Neuronal stem cell (in vitro differentiated cells): ENCODE data around the gene ODC1.
A peak's percentile ranks its signal among the peaks of the same experiment; 100 is the strongest.

Experiments
- DNase-seq: peaks from one replicate; pipeline ENCODE4 v3.0.0-alpha.2; 2013; ENCODE audit warnings: low spot score
- H2AFZ ChIP-seq: one replicate; pipeline ENCODE4 v1.6.1; 2013; ENCODE audit warnings: mild to moderate bottlenecking, low read length, inconsistent platforms
- H2AK5ac ChIP-seq: 2 replicates; pipeline ENCODE4 v1.6.1; 2013; ENCODE audit warnings: low read depth, mild to moderate bottlenecking, inconsistent platforms, low read length, moderate library complexity, mixed read lengths
- H2BK120ac ChIP-seq: 2 replicates; pipeline ENCODE4 v1.6.1; 2013; ENCODE audit warnings: low read depth, mild to moderate bottlenecking, inconsistent platforms, low read length, moderate library complexity, mixed read lengths
- H2BK12ac ChIP-seq: one replicate; pipeline ENCODE4 v1.6.1; 2013; ENCODE audit warnings: low read length, inconsistent platforms
- H2BK15ac ChIP-seq: 2 replicates; pipeline ENCODE4 v1.6.1; 2013; ENCODE audit warnings: mild to moderate bottlenecking, low read length, inconsistent platforms, mixed read lengths
- H2BK5ac ChIP-seq: one replicate; pipeline ENCODE4 v1.6.1; 2013; ENCODE audit warnings: inconsistent platforms, mild to moderate bottlenecking, low read length, moderate library complexity
- H3K14ac ChIP-seq: one replicate; pipeline ENCODE4 v1.6.1; 2013; ENCODE audit warnings: low read length, inconsistent platforms
- H3K18ac ChIP-seq: 2 replicates; pipeline ENCODE4 v1.6.1; 2013; ENCODE audit warnings: low read length, inconsistent platforms
- H3K23ac ChIP-seq: 2 replicates; pipeline ENCODE4 v1.6.1; 2013; ENCODE audit warnings: low read depth, mild to moderate bottlenecking, mixed read lengths, low read length, inconsistent platforms; ENCODE audit not compliant: poor library complexity
- H3K27ac ChIP-seq: replicated peaks from 3 replicates; pipeline ENCODE4 v1.5.1; 2013; ENCODE audit warnings: low read length, inconsistent platforms
- H3K27me3 ChIP-seq, 3 experiments: 2 replicates each; pipeline ENCODE4 v1.6.1; 2013; ENCODE audit warnings: low read length in 3 of 3, mild to moderate bottlenecking in 2 of 3, inconsistent platforms in 1 of 3, low read depth in 1 of 3, mixed read lengths in 1 of 3, moderate library complexity in 1 of 3; ENCODE audit not compliant: control insufficient read depth in 3 of 3, insufficient read depth in 3 of 3
- H3K36me3 ChIP-seq, 2 donors: replicated peaks in 1 of 2; 2 replicates each; pipeline ENCODE4 v1.6.1; 2013; ENCODE audit warnings: low read length in 2 of 2; ENCODE audit not compliant: control insufficient read depth in 2 of 2, insufficient read depth in 2 of 2
- H3K4ac ChIP-seq: 2 replicates; pipeline ENCODE4 v1.6.1; 2013; ENCODE audit warnings: inconsistent platforms, mild to moderate bottlenecking, low read length, moderate library complexity
- H3K4me1 ChIP-seq, 2 donors: 1 replicate in 1 of 2; 2 replicates in 1 of 2; pipeline ENCODE4 v1.6.1; 2013; ENCODE audit warnings: low read length in 2 of 2, low read depth in 1 of 2; ENCODE audit not compliant: control insufficient read depth in 2 of 2, insufficient read depth in 1 of 2
- H3K4me2 ChIP-seq: one replicate; pipeline ENCODE4 v1.6.1; 2013; ENCODE audit warnings: mild to moderate bottlenecking, low read length, inconsistent platforms; ENCODE audit not compliant: insufficient read depth, poor library complexity, severe bottlenecking
- H3K4me3 ChIP-seq, 2 donors: 2 replicates each; pipeline ENCODE4 v1.5.1; 2013; ENCODE audit warnings: low read length in 2 of 2, mild to moderate bottlenecking in 2 of 2, inconsistent platforms in 1 of 2, moderate library complexity in 1 of 2
- H3K79me1 ChIP-seq: one replicate; pipeline ENCODE4 v1.6.1; 2013; ENCODE audit warnings: low read depth, mild to moderate bottlenecking, inconsistent platforms, low read length, moderate library complexity
- H3K9ac ChIP-seq: one replicate; pipeline ENCODE4 v1.6.1; 2013; ENCODE audit warnings: mild to moderate bottlenecking, low read depth, low read length, inconsistent platforms; ENCODE audit not compliant: poor library complexity
- H3K9me3 ChIP-seq, 2 donors: replicated peaks in 1 of 2; 2 replicates each; pipeline versions ENCODE3 to v1.6.1; 2013; ENCODE audit warnings: low read length in 2 of 2, mild to moderate bottlenecking in 2 of 2, inconsistent platforms in 1 of 2, low read depth in 1 of 2, mixed read lengths in 1 of 2, moderate library complexity in 1 of 2; ENCODE audit not compliant: control insufficient read depth in 2 of 2, insufficient read depth in 1 of 2
- H4K8ac ChIP-seq: one replicate; pipeline ENCODE4 v1.6.1; 2013; ENCODE audit warnings: low read depth, mild to moderate bottlenecking, inconsistent platforms, low read length, moderate library complexity
- H4K91ac ChIP-seq: one replicate; pipeline ENCODE4 v1.6.1; 2013; ENCODE audit warnings: low read length, low read depth, mild to moderate bottlenecking, inconsistent platforms; ENCODE audit not compliant: poor library complexity
- WGBS, 2 donors: extraction: QIAGEN DNeasy Blood & Tissue Kit; methylation state at CpG; one replicate each; pipeline ENCODE4 v1.1.7; 2013; ENCODE audit warnings: missing lambda C conversion rate in 2 of 2, mixed read lengths in 1 of 2; ENCODE audit not compliant: insufficient read length in 2 of 2, insufficient replicate concordance in 1 of 2; ENCODE audit errors: extremely low coverage in 2 of 2; 5-methylcytosine and 5-hydroxymethylcytosine counted together

ODC1 gene

DNA sequence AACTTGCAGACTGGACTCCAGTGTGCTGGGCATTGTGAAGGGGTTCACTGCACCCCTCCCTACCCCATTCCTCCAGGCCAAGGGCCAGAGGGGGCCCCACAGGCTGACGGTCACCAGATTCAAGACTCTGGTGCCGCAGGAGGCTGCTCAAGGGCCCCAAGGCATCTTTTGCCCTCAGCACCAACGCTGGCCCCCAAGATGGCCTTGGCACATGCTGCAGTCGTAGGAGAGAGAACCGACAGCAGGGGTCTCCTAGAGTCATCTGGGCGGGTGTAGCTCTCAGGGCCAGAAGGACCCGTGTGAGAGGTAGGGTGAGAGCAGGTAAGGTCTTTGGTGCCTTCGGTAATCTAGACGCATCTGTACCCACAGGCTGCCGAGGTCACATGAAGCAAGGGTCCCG is 18.7 kb upstream of the ODC1 start:
- no CpG with 5 or more reads among the region's 11 CpGs for WGBS, 2 donors

DNA sequence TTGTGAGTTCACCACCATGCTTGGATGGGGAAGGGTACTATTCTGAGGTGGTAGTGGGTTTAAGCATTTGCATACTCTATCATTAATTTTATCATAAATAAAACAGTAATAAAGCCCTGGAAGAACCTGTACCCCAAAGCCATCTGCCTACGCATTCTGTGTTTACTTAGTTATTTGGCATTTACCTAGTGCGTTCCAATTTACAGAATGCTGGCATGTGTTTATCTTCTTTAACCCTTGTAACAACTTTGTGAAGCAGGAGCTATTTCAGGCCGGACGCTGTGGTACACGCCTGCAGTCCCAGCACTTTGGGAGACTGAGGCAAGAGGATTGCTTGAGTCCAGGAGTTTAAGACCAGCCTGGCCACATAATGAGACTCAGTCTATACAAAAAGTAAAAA is 17.8 kb upstream of the ODC1 start:
- Histone ChIP-seq H4K8ac (no peak overlapping the region), H3K36me3 (no peaks in the 10 kb centered on the region), H3K27me3 (peaks cover 0 to 13% (median 0%) of the 10 kb centered on the region in 3 experiments), H3K4me2 (no peak overlapping the region), H2BK5ac (no peak overlapping the region), H3K14ac (no peak overlapping the region), H3K4ac (no peak overlapping the region), H3K79me1 (no peaks in the 10 kb centered on the region), H2BK120ac (no peak overlapping the region), H3K23ac (no peak overlapping the region), H2AK5ac (no peak overlapping the region), H2BK15ac (no peak overlapping the region), H3K4me1 (no peaks in the 10 kb centered on the region), H3K9ac (no peak overlapping the region), H3K18ac (no peak overlapping the region), H3K4me3 (no peak overlapping the region), H3K27ac (no peak overlapping the region), H2BK12ac (no peak overlapping the region), H2AFZ (no peak overlapping the region), H3K9me3 (no peaks in the 10 kb centered on the region), H4K91ac (no peak overlapping the region)
- WGBS, 2 donors = no CpG with 5 or more reads among the region's 5 CpGs
- DNase-seq = no peak

More for the DNA sequence above, 18.7 kb upstream of the ODC1 start:
- Histone ChIP-seq H3K9me3 (no peaks in the 10 kb centered on the region), H3K4ac (no peak overlapping the region), H3K18ac (peak overlapping the region; percentile 70), H2AFZ (no peak overlapping the region), H3K4me3 (no peak overlapping the region), H2AK5ac (no peak overlapping the region), H3K14ac (no peak overlapping the region), H3K23ac (peak overlapping the region; percentile 61), H3K27me3 (peaks cover 0 to 13% (median 0%) of the 10 kb centered on the region in 3 experiments), H4K91ac (no peak overlapping the region), H3K4me2 (no peak overlapping the region), H3K4me1 (no peaks in the 10 kb centered on the region), H3K9ac (no peak overlapping the region), H3K79me1 (no peaks in the 10 kb centered on the region), H4K8ac (no peak overlapping the region), H2BK15ac (no peak overlapping the region), H2BK120ac (no peak overlapping the region), H3K36me3 (no peaks in the 10 kb centered on the region), H2BK5ac (no peak overlapping the region), H3K27ac (no peak overlapping the region), H2BK12ac (no peak overlapping the region)
- no peak for DNase-seq

DNA sequence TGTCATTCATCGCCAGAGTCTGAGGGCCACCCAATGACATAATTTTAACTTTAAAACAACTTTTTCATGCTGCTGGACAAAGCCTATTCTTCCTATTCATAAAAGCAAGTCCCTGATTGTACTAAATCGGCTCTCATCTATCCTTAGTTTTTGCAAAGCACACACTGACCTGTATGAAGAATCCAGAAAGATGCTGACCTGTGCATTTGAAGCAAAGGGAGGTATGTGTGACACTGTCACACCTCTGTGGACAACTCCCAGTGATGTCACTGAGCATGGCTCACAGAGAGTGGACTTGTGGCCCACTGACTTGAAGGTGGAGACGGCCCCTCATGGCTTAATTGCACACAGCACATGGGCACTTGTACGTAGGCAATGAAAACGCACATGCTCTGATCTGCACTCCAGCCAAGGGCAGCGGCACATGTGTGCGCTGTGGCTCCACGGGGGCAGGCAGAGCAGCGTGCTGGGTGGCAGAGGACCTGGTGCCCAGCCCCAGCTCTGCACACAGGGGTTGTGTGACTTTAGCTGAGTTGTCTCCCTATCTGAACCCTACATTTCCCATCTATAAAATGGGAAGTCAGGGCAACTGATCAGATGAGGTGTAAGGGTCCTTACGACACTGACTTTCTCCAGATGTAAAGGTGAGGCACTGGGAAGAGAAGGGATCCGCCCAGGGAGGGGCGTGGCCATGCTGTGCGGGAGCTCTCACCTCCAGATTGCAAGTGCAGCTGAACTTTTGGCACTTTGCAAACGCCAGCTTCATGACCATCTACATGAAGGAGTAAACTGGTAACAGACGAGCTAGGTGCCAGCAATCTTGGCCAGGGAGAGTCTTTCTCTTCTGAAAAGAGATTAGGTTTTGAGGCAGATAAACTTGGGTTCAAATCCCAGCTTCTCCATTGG is 14.3 kb upstream of the ODC1 start:
- no peak overlapping the region for H2BK12ac ChIP-seq
- WGBS, 2 donors = no CpG with 5 or more reads among the region's 15 CpGs
- no peak overlapping the region for H3K4me3 ChIP-seq
- peak overlapping the region; percentile 57 for H3K23ac ChIP-seq
- H3K27me3 ChIP-seq = peaks cover 0 to 5% (median 0%) of the 10 kb centered on the region in 3 experiments
- H3K4me2 ChIP-seq = no peak overlapping the region
- no peak overlapping the region for H3K27ac ChIP-seq
- H3K36me3 ChIP-seq = no peaks in the 10 kb centered on the region
- no peaks in the 10 kb centered on the region for H3K9me3 ChIP-seq
- H2BK15ac ChIP-seq = no peak overlapping the region
- no peak for DNase-seq
- no peak overlapping the region for H2AFZ ChIP-seq
- no peaks in the 10 kb centered on the region for H3K79me1 ChIP-seq
- H2AK5ac ChIP-seq = no peak overlapping the region
- peak overlapping the region; percentile 22 for H3K18ac ChIP-seq
- H4K91ac ChIP-seq = peak overlapping the region; percentile 56
- H3K14ac ChIP-seq = peak overlapping the region; percentile 76
- H3K4me1 ChIP-seq = no peaks in the 10 kb centered on the region
- H3K9ac ChIP-seq = peak overlapping the region; percentile 18
- no peak overlapping the region for H2BK120ac ChIP-seq
- H3K4ac ChIP-seq = no peak overlapping the region
- no peak overlapping the region for H4K8ac ChIP-seq
- no peak overlapping the region for H2BK5ac ChIP-seq

DNA sequence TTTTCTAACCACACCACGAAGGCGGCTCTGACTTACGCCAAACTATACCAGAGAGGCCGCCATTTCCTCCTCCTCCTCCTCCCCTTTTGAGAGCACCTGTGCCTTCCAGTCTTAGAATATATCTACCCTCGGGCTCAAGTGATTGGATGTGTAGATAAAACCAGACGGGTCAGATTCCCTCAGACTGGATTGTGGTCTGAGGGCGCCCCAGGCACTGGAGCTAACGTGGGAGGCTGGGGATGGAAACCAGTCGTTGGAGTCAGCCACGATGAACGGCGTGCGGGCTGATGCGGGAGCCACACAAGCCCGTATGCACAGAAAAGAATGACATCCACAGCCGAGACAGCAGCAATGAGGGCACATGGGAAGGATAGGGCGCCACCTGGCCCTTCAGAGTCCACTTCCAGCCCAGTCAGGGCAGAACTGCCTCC is 12.3 kb upstream of the ODC1 start:
- no peaks in the 10 kb centered on the region for H3K4me1 ChIP-seq
- H3K18ac ChIP-seq = peak overlapping the region; percentile 66
- no peaks in the 10 kb centered on the region for H3K36me3 ChIP-seq
- peaks cover 0 to 5% (median 0%) of the 10 kb centered on the region in 3 experiments for H3K27me3 ChIP-seq
- H3K4me2 ChIP-seq = no peak overlapping the region
- no peaks in the 10 kb centered on the region for H3K9me3 ChIP-seq
- no peak overlapping the region for H4K91ac ChIP-seq
- H3K23ac ChIP-seq = peak overlapping the region; percentile 93
- H3K27ac ChIP-seq = no peak overlapping the region
- no peak overlapping the region for H3K9ac ChIP-seq
- no peak overlapping the region for H2BK120ac ChIP-seq
- H2AFZ ChIP-seq = no peak overlapping the region
- no peak overlapping the region for H3K4ac ChIP-seq
- WGBS, 2 donors = no CpG with 5 or more reads among the region's 17 CpGs
- no peaks in the 10 kb centered on the region for H3K79me1 ChIP-seq
- peak overlapping the region; percentile 35 for H2AK5ac ChIP-seq
- no peak overlapping the region for H2BK12ac ChIP-seq
- H2BK15ac ChIP-seq = no peak overlapping the region
- H2BK5ac ChIP-seq = peak overlapping the region; percentile 44
- peak overlapping the region; percentile 77 for H3K14ac ChIP-seq
- no peak for DNase-seq
- no peak overlapping the region for H4K8ac ChIP-seq
- H3K4me3 ChIP-seq = no peak overlapping the region
